Spleen (tissue), 11 donors: Measurements from ENCODE around the gene PCDHB14. TPM values are rescaled to one million over a fixed set of nuclear protein-coding genes. Genes with fewer than 3 reads are reported as not detected.
A peak's percentile ranks its signal among the peaks of the same experiment; 100 is the strongest.
"Not testable (repeated sequence)": the region's sequence is repeated elsewhere in the genome, so short reads cannot be mapped to it uniquely, and the experiment has no call there.

Experiments used
- DNase-seq: peaks from one replicate; pipeline ENCODE4 v3.0.0-alpha.2; 2020
- H3K27ac ChIP-seq, 8 donors: fragments of 200-600 bp; sonication (generic) in 7 of 8; 1 replicate in 4 of 8; 2 replicates in 4 of 8; pipeline versions ENCODE4 v1.5.0 to v1.8.0; 2016 to 2021; ENCODE audit warnings: inconsistent platforms in 4 of 8, mild to moderate bottlenecking in 4 of 8, moderate library complexity in 1 of 8
- H3K27me3 ChIP-seq, 7 donors: fragments of 200-600 bp; sonication (generic) in 6 of 7; replicated peaks in 1 of 7; 1 replicate in 4 of 7; 2 replicates in 3 of 7; pipeline versions ENCODE4 v1.5.0 to v1.8.0; 2016 to 2021; ENCODE audit warnings: inconsistent platforms in 3 of 7, mild to moderate bottlenecking in 1 of 7
- H3K36me3 ChIP-seq, 6 donors: fragments of 200-600 bp; sonication (generic) in 5 of 6; 1 replicate in 4 of 6; 2 replicates in 2 of 6; pipeline versions ENCODE4 v1.5.0 to v1.8.0; 2016 to 2021; ENCODE audit warnings: inconsistent platforms in 2 of 6
- H3K4me1 ChIP-seq, 6 donors: fragments of 200-600 bp; sonication (generic) in 5 of 6; 1 replicate in 3 of 6; 2 replicates in 3 of 6; pipeline versions ENCODE4 v1.5.0 to v1.8.0; 2016 to 2021; ENCODE audit warnings: inconsistent platforms in 3 of 6
- H3K4me3 ChIP-seq, 8 donors: fragments of 200-600 bp; sonication (generic) in 7 of 8; 1 replicate in 4 of 8; 2 replicates in 4 of 8; pipeline versions ENCODE4 v1.5.0 to v1.8.0; 2016 to 2021; ENCODE audit warnings: inconsistent platforms in 4 of 8, mild to moderate bottlenecking in 4 of 8, moderate library complexity in 2 of 8
- H3K9me3 ChIP-seq, 8 donors: fragments of 200-600 bp; sonication (generic) in 7 of 8; 1 replicate in 4 of 8; 2 replicates in 4 of 8; pipeline versions ENCODE4 v1.5.0 to v1.8.0; 2016 to 2021; ENCODE audit warnings: inconsistent platforms in 4 of 8
- CTCF ChIP-seq, 11 experiments: fragments of 200-600 bp in 7 of 11; fragments of 450-650 bp in 4 of 11; sonication (generic) in 4 of 11; IDR thresholded peaks in 8 of 11; conservative IDR thresholded peaks in 3 of 11; 1 replicate in 7 of 11; 2 replicates in 4 of 11; pipeline versions ENCODE4 v1.4.0 to v1.8.0; 2016 to 2021; ENCODE audit warnings: antibody characterized with exemption in 11 of 11, inconsistent platforms in 4 of 11, mild to moderate bottlenecking in 1 of 11
- POLR2A ChIP-seq, 3 donors: fragments of 450-650 bp; IDR thresholded peaks; one replicate each; pipeline ENCODE4 v1.5.1; 2017; ENCODE audit warnings: antibody characterized with exemption in 3 of 3, mild to moderate bottlenecking in 1 of 3
- POLR2AphosphoS5 ChIP-seq, 3 donors: sonication (generic); formaldehyde crosslinking; IDR thresholded peaks; one replicate each; pipeline ENCODE4 v1.5.1; 2017; ENCODE audit warnings: antibody characterized with exemption in 3 of 3
- WGBS, 5 donors: extraction: QIAGEN DNeasy Blood & Tissue Kit in 3 of 5; methylation state at CpG; one replicate each; pipeline versions ENCODE4 v1.1.5 to v1.1.7; 2013 to 2018; 5-methylcytosine and 5-hydroxymethylcytosine counted together
- intact Hi-C: fragments of 100-400 bp; cut with DNase I; formaldehyde crosslinking; loops from one replicate; pipeline ENCODE4 v1.15.0; 2023; ENCODE audit warnings: low total_unique reads
- polyA plus RNA-seq, 3 donors: library from polyadenylated mRNA; stranded (reverse); fragments of 200-250 nt; gene quantifications; one replicate each; pipeline ENCODE4 v1.2.1, GENCODE V29; 2013
- total RNA-seq, 7 donors: library from RNA; depleted of rRNA in 3 of 7; stranded (reverse); fragments of >200 nt in 3 of 7; fragmentation: NEBNext Ultra II Directional in 4 of 7; extraction: Animal tissue kit (Norgen Biotek cat#: 25700) in 4 of 7; gene quantifications; one replicate each; pipeline versions ENCODE4 v1.1.0 to v1.2.1, GENCODE V29; 2016 to 2021
- donor health status: healthy with polysubstance abuse.
- donor health status: DM: no; HTN: no; CAD: no; lungs with moderate emphysema.
- donor health status: DM: no; HTN: no; CAD: no.
- donor health status: Bipolar disorder and iron deficiency.
- donor health status: healthy.
- donor health status: DM: no; HTN: no; CAD: no.
- donor health status: DM: yes; HTN: yes; CAD: no.

Gene PCDHB14
- total and polyA plus RNA-seq, 10 donors = 0.27 to 5.9 (median 2.4) TPM

- intact Hi-C loops = no loop called here
- H3K27ac ChIP-seq = no peak within 1 kb of the TSS
- H3K9me3 ChIP-seq = peaks cover 0 to 90% (median 41%) of the 10 kb centered on the region in 8 donors
- 19 to 30% (median 24%) methylated on average over 11 of the region's 11 CpGs for WGBS, 5 donors
- H3K27me3 ChIP-seq = peaks cover 0 to 74% (median 0%) of the 10 kb centered on the region in 7 donors
- peak within 1 kb of the TSS in 2 of 8 donors; percentile 10 to 23 for H3K4me3 ChIP-seq
- H3K4me1 ChIP-seq = no peaks in the 10 kb centered on the region
- no peak for TF ChIP-seq POLR2A (IDR thresholded peaks at IDR 0.05)
- no peak for TF ChIP-seq CTCF (IDR thresholded peaks at IDR 0.05 in 8 of 11, conservative IDR thresholded peaks at IDR 0.05 in 3 of 11)
- no peak for TF ChIP-seq POLR2AphosphoS5 (IDR thresholded peaks at IDR 0.05)
- H3K36me3 ChIP-seq = no peaks in the 10 kb centered on the region
- DNase-seq = no peak
Measured at GRCh38 chr5:141208478-141208877, 14.7 kb upstream of the PCDHB14 start, which contains the start of gene PCDHB12. PCDHB12 (plus strand) TSS chr5:141208719; CDS start chr5:141208908, 189 bp downstream.

GRCh38 chr5:141210281-141210680 lies 12.9 kb upstream of the PCDHB14 start:
- peaks cover 0 to 72% (median 0%) of the 10 kb centered on the region in 7 donors for H3K27me3 ChIP-seq
- H3K36me3 ChIP-seq, H3K4me1 ChIP-seq, intact Hi-C loops, DNase-seq, H3K27ac ChIP-seq, H3K4me3 ChIP-seq: not testable (repeated sequence)
- WGBS, 5 donors = 31 to 49% (median 43%) methylated on average over 5 to 39 of the region's 39 CpGs
- peaks cover 0 to 87% (median 47%) of the 10 kb centered on the region in 8 donors for H3K9me3 ChIP-seq

- H3K27ac ChIP-seq, H3K4me3 ChIP-seq, DNase-seq, H3K4me1 ChIP-seq, intact Hi-C loops, H3K36me3 ChIP-seq: not testable (repeated sequence)
- H3K27me3 ChIP-seq = peaks cover 0 to 75% (median 0%) of the 10 kb centered on the region in 7 donors
- peaks cover 0 to 86% (median 51%) of the 10 kb centered on the region in 8 donors for H3K9me3 ChIP-seq
- WGBS, 5 donors = 21 to 56% (median 34%) methylated on average over 10 to 21 of the region's 27 CpGs
Measured at GRCh38 chr5:141210849-141211248, 12.3 kb upstream of the PCDHB14 start.

- peak in 3 of 11 experiments; percentile 25 to 53 (median 28) for TF ChIP-seq CTCF (IDR thresholded peaks at IDR 0.05 in 8 of 11, conservative IDR thresholded peaks at IDR 0.05 in 3 of 11)
- not testable (repeated sequence) for DNase-seq
Measured at GRCh38 chr5:141213656-141214339, 9.3 kb upstream of the PCDHB14 start, which contains the start of gene PCDHB13. PCDHB13 (plus strand) TSS chr5:141213919; CDS start chr5:141214124, 205 bp downstream.

GRCh38 chr5:141214583-141214982 lies 8.6 kb upstream of the PCDHB14 start:
- intact Hi-C loops, DNase-seq, H3K4me1 ChIP-seq, H3K36me3 ChIP-seq, H3K4me3 ChIP-seq, H3K27ac ChIP-seq: not testable (repeated sequence)
- Histone ChIP-seq H3K27me3 (peaks cover 0 to 56% (median 0%) of the 10 kb centered on the region in 7 donors), H3K9me3 (peaks cover 3 to 90% (median 72%) of the 10 kb centered on the region in 8 donors)
- 50 to 67% (median 52%) methylated on average over 8 to 11 of the region's 12 CpGs for WGBS, 5 donors

More at GRCh38 chr5:141213656-141214339, 9.3 kb upstream of the PCDHB14 start, which contains the start of gene PCDHB13:
- intact Hi-C loops, H3K36me3 ChIP-seq, H3K4me1 ChIP-seq, H3K27ac ChIP-seq: not testable (repeated sequence)
- peak within 1 kb of the TSS in 2 of 8 donors; percentile 20 to 51 for H3K4me3 ChIP-seq
- 9 to 17% (median 12%) methylated on average over 12 to 14 of the region's 18 CpGs for WGBS, 5 donors
- H3K27me3 ChIP-seq = peaks cover 0 to 59% (median 0%) of the 10 kb centered on the region in 7 donors
- peaks cover 3 to 90% (median 72%) of the 10 kb centered on the region in 8 donors for H3K9me3 ChIP-seq

- DNase-seq, H3K36me3 ChIP-seq, intact Hi-C loops, H3K4me1 ChIP-seq, H3K4me3 ChIP-seq, H3K27ac ChIP-seq: not testable (repeated sequence)
- Histone ChIP-seq H3K27me3 (peaks cover 0 to 49% (median 0%) of the 10 kb centered on the region in 7 donors), H3K9me3 (peaks cover 3 to 90% (median 73%) of the 10 kb centered on the region in 8 donors)
- WGBS, 5 donors = 34 to 47% (median 41%) methylated on average over 23 to 37 of the region's 40 CpGs
Measured at GRCh38 chr5:141215504-141215903, 7.6 kb upstream of the PCDHB14 start.

GRCh38 chr5:141216035-141216434 lies 7.1 kb upstream of the PCDHB14 start:
- H3K4me3 ChIP-seq, DNase-seq, intact Hi-C loops, H3K27ac ChIP-seq, H3K4me1 ChIP-seq, H3K36me3 ChIP-seq: not testable (repeated sequence)
- peaks cover 0 to 49% (median 0%) of the 10 kb centered on the region in 7 donors for H3K27me3 ChIP-seq
- WGBS, 5 donors = 28 to 61% (median 41%) methylated on average over 5 to 24 of the region's 26 CpGs
- peaks cover 3 to 90% (median 74%) of the 10 kb centered on the region in 8 donors for H3K9me3 ChIP-seq

- H3K27ac ChIP-seq, H3K4me1 ChIP-seq, H3K36me3 ChIP-seq, intact Hi-C loops, DNase-seq, H3K4me3 ChIP-seq: not testable (repeated sequence)
- Histone ChIP-seq H3K27me3 (peaks cover 0 to 56% (median 0%) of the 10 kb centered on the region in 7 donors), H3K9me3 (peaks cover 4 to 93% (median 86%) of the 10 kb centered on the region in 8 donors)
- WGBS, 5 donors = 17 to 50% (median 30%) methylated on average over 28 to 35 of the region's 40 CpGs
Measured at GRCh38 chr5:141224844-141225243, 1.7 kb downstream of the PCDHB14 start.
